HG02938 (cell line): ENCODE data around the gene UBXN6.

Source experiments
- ATAC-seq: cut with Tn5 transposase; IDR thresholded peaks from one replicate; pipeline ENCODE4 v1.9.1; 2021; ENCODE audit warnings: mild to moderate bottlenecking, moderate library complexity; ENCODE audit not compliant: unreplicated experiment

Gene UBXN6

GRCh38 chr19:4413588-4413987 lies 44.0 kb downstream of the UBXN6 start:
- no peak for ATAC-seq

- ATAC-seq = no peak
These were observed 48.3 kb downstream of the UBXN6 start for GRCh38 chr19:4409123-4409933.

DNA sequence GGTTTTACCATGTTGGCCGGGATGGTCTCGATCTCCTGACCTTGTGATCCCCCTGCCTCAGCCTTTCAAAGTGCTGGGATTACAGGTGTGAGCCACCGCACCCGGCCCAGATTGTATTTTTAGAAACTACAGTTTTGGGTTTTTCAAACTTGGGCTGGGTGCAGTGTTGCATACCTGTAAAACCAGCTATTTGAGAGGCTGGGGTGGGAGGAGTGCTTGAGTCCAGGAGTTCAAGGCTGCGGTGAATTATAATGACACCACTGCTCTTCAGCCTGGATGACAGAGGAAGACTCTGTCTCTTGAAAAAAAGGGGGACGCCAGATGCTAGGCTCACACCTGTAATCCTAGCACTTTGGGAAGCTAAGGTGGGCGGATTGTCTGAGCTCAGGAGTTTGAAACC lies 51.0 kb downstream of the UBXN6 start:
- no peak for ATAC-seq

- ATAC-seq = no peak
These were observed 51.6 kb downstream of the UBXN6 start for GRCh38 chr19:4405977-4406376.

GRCh38 chr19:4403005-4403761 lies 54.4 kb downstream of the UBXN6 start:
- no peak for ATAC-seq

GRCh38 chr19:4402171-4403004 lies 55.2 kb downstream of the UBXN6 start, which contains the start of gene CHAF1A:
CHAF1A (plus strand) TSS chr19:4402640; CDS start chr19:4402763, 123 bp downstream.
- ATAC-seq = peak; percentile 75

GRCh38 chr19:4401769-4402170 lies 55.8 kb downstream of the UBXN6 start:
- ATAC-seq = no peak

DNA sequence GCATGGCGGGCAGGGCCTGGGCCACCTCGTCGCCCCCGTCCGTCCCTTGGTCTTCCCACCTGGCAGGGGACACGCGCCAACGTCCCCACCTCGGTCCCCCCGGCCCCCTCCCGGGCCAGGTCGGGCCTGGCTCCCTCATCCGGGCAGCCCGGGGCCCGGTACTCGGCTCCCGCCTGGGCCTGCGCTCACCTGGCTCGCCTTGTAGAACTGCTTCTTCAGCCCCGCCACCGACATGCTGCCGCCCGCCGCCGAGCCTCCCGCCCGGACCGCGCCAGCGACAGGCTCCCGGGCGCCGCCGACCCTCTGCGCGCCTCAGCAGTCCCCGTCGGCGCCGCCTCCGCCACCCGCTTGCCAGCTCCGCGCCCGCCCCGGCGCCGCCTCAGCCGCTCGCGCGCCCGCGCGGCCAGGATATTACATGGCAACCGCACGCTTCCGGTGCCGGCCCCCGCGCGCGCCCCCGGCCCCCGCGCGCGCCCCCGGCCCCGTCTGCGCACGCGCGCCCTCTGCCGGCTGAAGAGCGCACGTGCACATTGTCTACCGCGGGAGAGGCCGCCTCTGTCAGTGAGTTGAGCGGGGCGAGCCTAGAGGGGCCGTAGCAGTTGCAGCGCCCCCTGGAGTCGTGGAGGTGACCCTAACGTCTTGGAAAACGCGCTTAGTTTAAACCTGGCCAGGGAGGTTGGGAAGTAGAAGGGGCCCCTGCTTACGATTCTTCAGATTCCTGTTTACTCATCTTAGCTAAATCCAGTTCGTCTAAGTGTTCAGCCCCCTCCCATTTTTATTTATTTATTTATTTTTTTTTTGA lies 57.3 kb downstream of the UBXN6 start, which contains the start of gene SH3GL1:
Gene SH3GL1 (minus strand): TSS at position 413 of the 802 bp plus-strand sequence. CDS start 179 bp downstream, at position 234.
- ATAC-seq = peak; percentile 44

- ATAC-seq = peak; percentile 11
These were observed 57.8 kb downstream of the UBXN6 start for GRCh38 chr19:4399812-4400134.

DNA sequence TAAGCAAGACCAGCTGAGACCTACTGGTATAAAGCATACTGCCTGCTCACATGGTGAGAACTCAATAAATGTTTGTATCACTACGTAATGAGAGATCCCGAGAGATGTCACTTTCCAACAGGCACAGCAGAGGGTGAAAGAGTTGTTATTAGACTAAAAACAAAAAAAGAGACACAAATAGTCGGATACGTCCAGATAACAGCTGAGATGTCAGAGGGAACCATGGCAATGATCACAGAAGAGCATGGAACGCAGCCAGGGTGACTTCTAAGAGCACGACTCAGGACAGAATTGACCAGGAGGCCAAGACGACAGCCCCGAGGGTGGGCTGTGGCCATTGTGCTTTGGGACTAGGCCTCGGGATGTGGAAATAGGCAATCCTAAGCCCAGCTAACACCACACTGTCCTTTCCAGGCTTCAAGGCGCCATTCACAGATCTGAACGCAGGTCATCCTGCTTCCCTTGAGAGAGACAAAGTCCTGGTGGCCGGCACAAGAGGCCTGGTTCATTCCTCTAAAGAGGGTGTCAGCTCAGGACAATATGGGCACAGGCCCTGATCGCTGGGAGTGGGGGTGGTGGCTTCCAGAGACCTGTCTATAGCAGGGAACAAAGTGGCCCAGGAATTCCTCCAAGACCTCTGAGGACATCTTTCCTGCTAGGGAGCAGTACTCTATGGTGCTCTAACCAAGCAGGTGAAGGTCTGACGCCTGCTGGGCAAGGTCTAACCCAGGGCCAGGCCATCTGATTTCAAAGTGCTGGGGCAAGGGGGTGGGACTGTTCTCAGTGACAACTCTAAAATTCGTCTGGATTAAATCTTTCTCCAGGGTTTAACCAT lies 60.4 kb downstream of the UBXN6 start:
- ATAC-seq = no peak
